Rectal smooth muscle tissue (tissue), 1 donor: ENCODE results near the gene SMTNL1.

ENCODE experiments used
- H3K27ac ChIP-seq: one replicate; pipeline ENCODE4 v1.7.0; 2013; ENCODE audit warnings: low read depth, low read length, inconsistent platforms
- H3K27me3 ChIP-seq: one replicate; pipeline ENCODE4 v1.7.0; 2013; ENCODE audit warnings: low read length; ENCODE audit not compliant: control insufficient read depth, insufficient read depth
- H3K36me3 ChIP-seq: one replicate; pipeline ENCODE4 v1.7.0; 2013; ENCODE audit warnings: low read length; ENCODE audit not compliant: control insufficient read depth, insufficient read depth
- H3K4me1 ChIP-seq: one replicate; pipeline ENCODE4 v1.7.0; 2013; ENCODE audit warnings: low read length; ENCODE audit not compliant: control insufficient read depth, insufficient read depth
- H3K4me3 ChIP-seq: one replicate; pipeline ENCODE4 v1.7.0; 2013; ENCODE audit warnings: low read length
- H3K9ac ChIP-seq: one replicate; pipeline ENCODE4 v1.7.0; 2013; ENCODE audit warnings: low read length

SMTNL1 gene

GRCh38 chr11:57499983-57500461, 37.4 kb upstream of the SMTNL1 start:
- peaks cover 5% of the 10 kb centered on the region for H3K4me1 ChIP-seq
- H3K36me3 ChIP-seq, result no peaks in the 10 kb centered on the region
- H3K27ac ChIP-seq, result peak overlapping the region; percentile 48
- peak overlapping the region; percentile 66 for H3K4me3 ChIP-seq
- H3K9ac ChIP-seq, result no peak overlapping the region
- no peaks in the 10 kb centered on the region for H3K27me3 ChIP-seq

DNA sequence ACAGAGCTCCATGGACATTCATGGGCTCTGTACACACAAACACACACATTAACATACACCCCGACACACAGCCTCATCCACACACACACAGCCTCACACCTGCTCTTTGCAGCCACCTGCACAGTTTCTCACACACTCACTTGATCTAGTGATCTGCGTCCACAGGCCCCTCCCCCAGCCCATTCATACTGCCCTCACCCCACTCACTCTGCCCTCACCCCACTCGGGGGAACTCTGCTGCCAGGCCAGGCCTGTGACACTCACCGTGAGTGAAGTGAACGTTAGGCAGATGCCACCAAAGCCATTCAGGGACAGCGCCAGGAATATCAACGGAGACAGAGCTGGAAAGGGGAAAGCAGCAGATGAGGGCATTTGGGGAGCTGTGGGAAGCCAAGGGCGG, 36.9 kb upstream of the SMTNL1 start:
- Histone ChIP-seq H3K27ac (peak overlapping the region; percentile 48), H3K4me3 (no peak overlapping the region), H3K27me3 (no peaks in the 10 kb centered on the region), H3K36me3 (no peaks in the 10 kb centered on the region), H3K9ac (no peak overlapping the region), H3K4me1 (peaks cover 5% of the 10 kb centered on the region)

GRCh38 chr11:57500926-57501325, 36.5 kb upstream of the SMTNL1 start:
- H3K27ac ChIP-seq, result no peak overlapping the region
- peaks cover 5% of the 10 kb centered on the region for H3K4me1 ChIP-seq
- H3K9ac ChIP-seq, result no peak overlapping the region
- no peaks in the 10 kb centered on the region for H3K27me3 ChIP-seq
- no peak overlapping the region for H3K4me3 ChIP-seq
- H3K36me3 ChIP-seq, result no peaks in the 10 kb centered on the region

DNA sequence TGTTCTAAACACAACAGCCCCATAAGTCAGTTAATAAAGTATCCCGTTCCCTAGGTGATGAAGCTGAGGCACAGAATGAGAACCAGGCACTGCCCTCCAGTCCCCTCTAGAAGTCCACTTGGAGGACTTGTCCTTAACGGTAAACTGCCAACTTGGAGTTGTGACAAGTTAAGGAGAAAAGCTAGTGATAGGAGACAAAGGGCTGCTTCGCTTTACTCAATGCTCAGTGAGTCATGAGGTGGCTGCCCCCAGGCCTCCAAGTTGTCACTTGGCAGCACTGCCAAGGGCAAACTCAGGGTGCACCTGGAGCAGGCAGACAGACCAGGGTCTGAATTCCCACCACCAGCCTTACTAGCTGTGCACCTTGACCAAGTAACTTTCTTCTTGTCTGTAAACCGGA, 35.4 kb upstream of the SMTNL1 start:
- Histone ChIP-seq H3K4me1 (peaks cover 5% of the 10 kb centered on the region), H3K27ac (no peak overlapping the region), H3K4me3 (no peak overlapping the region), H3K27me3 (no peaks in the 10 kb centered on the region), H3K9ac (no peak overlapping the region), H3K36me3 (no peaks in the 10 kb centered on the region)

- Histone ChIP-seq H3K27me3 (no peaks in the 10 kb centered on the region), H3K9ac (no peak overlapping the region), H3K4me1 (peaks cover 5% of the 10 kb centered on the region), H3K4me3 (no peak overlapping the region), H3K36me3 (no peaks in the 10 kb centered on the region), H3K27ac (no peak overlapping the region)
Measured at GRCh38 chr11:57502376-57502775, 35.0 kb upstream of the SMTNL1 start.

DNA sequence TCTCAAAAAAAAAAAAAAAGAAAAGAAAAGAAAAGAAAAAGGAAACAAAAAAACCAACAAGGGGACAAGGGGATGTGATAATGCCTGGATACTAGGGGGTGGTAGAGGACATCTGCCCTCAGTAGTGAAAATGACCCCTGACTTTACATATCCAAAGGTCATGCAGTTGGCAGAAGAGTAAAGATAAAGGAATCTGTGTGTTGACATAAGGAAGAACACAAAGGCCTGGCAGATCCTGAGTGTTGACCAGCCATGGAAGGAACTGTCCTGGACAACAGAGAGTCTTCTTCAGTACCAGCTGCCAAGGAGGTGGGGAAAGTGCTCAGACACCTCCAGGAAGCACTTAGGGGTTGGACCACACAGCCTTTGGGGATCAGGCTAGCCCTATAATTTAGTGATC, 34.5 kb upstream of the SMTNL1 start:
- H3K4me1 ChIP-seq, result peaks cover 5% of the 10 kb centered on the region
- H3K9ac ChIP-seq, result no peak overlapping the region
- no peaks in the 10 kb centered on the region for H3K27me3 ChIP-seq
- H3K36me3 ChIP-seq, result no peaks in the 10 kb centered on the region
- no peak overlapping the region for H3K27ac ChIP-seq
- H3K4me3 ChIP-seq, result no peak overlapping the region

DNA sequence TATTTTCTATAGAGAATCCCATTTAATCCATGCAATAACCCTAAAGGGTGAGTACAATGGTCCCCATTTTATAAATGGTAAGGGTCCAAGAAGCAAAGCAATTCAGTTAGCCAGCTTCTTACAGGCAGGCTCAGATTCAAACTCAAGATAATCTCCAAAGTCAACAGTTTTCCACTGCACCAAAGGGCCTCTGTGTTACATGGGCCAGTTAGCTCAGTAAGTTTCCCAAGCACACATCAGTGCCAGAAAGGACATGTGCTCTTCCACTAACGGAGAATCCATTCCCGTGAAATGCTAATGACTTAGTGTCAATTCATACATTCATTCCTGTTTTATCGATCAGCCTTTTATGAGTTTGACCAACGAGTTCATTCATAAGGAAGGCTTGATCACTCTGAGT, 32.9 kb upstream of the SMTNL1 start:
- Histone ChIP-seq H3K36me3 (no peaks in the 10 kb centered on the region), H3K27ac (no peak overlapping the region), H3K4me3 (no peak overlapping the region), H3K9ac (no peak overlapping the region), H3K27me3 (no peaks in the 10 kb centered on the region), H3K4me1 (peaks cover 5% of the 10 kb centered on the region)

GRCh38 chr11:57506522-57506921, 30.9 kb upstream of the SMTNL1 start:
- no peak overlapping the region for H3K4me3 ChIP-seq
- H3K36me3 ChIP-seq, result no peaks in the 10 kb centered on the region
- no peaks in the 10 kb centered on the region for H3K4me1 ChIP-seq
- H3K9ac ChIP-seq, result no peak overlapping the region
- H3K27ac ChIP-seq, result no peak overlapping the region
- no peaks in the 10 kb centered on the region for H3K27me3 ChIP-seq

- no peak overlapping the region for H3K4me3 ChIP-seq
- H3K27ac ChIP-seq, result no peak overlapping the region
- H3K9ac ChIP-seq, result no peak overlapping the region
- H3K27me3 ChIP-seq, result no peaks in the 10 kb centered on the region
- H3K36me3 ChIP-seq, result no peaks in the 10 kb centered on the region
- no peaks in the 10 kb centered on the region for H3K4me1 ChIP-seq
Measured at GRCh38 chr11:57508341-57509170, 28.8 kb upstream of the SMTNL1 start.

GRCh38 chr11:57511741-57512430, 25.5 kb upstream of the SMTNL1 start:
- Histone ChIP-seq H3K27ac (no peak overlapping the region), H3K4me1 (peaks cover 4% of the 10 kb centered on the region), H3K36me3 (no peaks in the 10 kb centered on the region), H3K27me3 (no peaks in the 10 kb centered on the region), H3K4me3 (no peak overlapping the region), H3K9ac (no peak overlapping the region)

DNA sequence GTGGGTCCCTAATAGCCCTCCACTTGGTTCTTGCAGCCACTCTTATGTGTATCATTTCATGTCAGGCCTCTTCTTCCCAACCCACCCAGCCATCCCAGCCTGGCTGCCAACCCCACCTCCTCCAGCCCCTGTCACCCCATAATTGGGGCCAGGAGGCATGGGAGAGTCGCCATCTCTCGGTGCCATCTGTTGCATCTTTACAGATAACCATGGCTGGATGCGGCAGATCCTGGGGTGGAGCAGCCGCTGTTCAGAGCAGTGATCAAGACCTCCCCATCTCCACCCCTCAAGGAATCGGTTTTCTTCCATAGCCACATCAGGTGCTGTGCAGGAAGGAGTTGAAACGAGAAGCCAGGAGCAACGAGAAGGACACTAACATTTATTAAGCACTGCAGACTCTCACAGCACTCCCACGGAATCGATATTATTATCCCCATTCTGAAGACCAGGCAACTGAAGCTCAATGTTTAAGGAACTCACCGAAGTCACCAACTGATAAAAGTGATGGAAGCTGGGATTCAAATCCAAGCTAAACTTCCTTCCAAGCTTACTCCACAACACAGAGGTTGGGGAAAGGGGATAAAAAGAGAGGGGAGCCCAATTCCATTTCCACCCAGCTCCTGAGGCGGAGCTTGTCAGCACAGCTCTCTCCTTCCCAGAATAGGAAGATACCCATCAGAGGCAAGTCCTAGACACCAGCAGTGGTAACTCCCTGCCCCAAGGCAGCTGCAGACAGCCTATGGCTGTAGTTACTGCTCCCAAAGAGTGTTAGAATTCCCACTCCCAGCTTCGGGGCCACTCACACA, 24.5 kb upstream of the SMTNL1 start:
- no peaks in the 10 kb centered on the region for H3K36me3 ChIP-seq
- no peak overlapping the region for H3K4me3 ChIP-seq
- no peak overlapping the region for H3K27ac ChIP-seq
- H3K9ac ChIP-seq, result no peak overlapping the region
- H3K4me1 ChIP-seq, result peaks cover 4% of the 10 kb centered on the region
- H3K27me3 ChIP-seq, result no peaks in the 10 kb centered on the region

DNA sequence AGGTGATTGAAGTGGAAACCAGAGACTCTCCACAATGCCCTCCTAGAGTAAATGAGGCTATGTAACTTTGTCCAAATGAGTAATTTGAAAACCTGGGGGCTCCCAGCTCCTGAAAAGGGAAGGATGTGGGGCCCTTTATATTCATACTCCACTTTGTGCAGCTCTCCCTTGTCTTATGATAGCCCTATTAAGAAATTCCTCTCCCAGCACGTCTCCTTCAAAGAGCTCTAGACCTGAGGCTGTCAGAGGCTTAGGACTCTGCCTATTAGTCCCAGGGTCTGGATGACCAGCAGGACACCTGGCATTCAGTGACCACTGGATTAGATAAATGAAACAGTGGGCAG, 24.0 kb upstream of the SMTNL1 start:
- H3K36me3 ChIP-seq, result no peaks in the 10 kb centered on the region
- H3K27me3 ChIP-seq, result no peaks in the 10 kb centered on the region
- peaks cover 4% of the 10 kb centered on the region for H3K4me1 ChIP-seq
- H3K27ac ChIP-seq, result no peak overlapping the region
- no peak overlapping the region for H3K9ac ChIP-seq
- no peak overlapping the region for H3K4me3 ChIP-seq
